Testis (tissue), 3 donors: ENCODE results near the gene MYH11. TPM values are rescaled to one million over a fixed set of nuclear protein-coding genes. Genes with fewer than 3 reads are reported as not detected.

Source experiments
- DNase-seq: peaks from one replicate; pipeline ENCODE4 v3.0.0-alpha.2; 2019
- H3K27ac ChIP-seq, 2 donors: fragments of 200-600 bp; sonication (generic); one replicate each; pipeline ENCODE4 v1.5.1; 2019
- H3K27me3 ChIP-seq: fragments of 200-600 bp; sonication (generic); one replicate; pipeline ENCODE4 v1.5.1; 2019
- H3K36me3 ChIP-seq: fragments of 200-600 bp; sonication (generic); one replicate; pipeline ENCODE4 v1.5.1; 2017; ENCODE audit warnings: low read depth; ENCODE audit errors: missing control alignments
- H3K4me1 ChIP-seq: fragments of 200-600 bp; sonication (generic); one replicate; pipeline ENCODE4 v1.5.1; 2019
- H3K4me3 ChIP-seq, 2 donors: fragments of 200-600 bp; sonication (generic); one replicate each; pipeline ENCODE4 v1.5.1; 2017 to 2019
- H3K9me3 ChIP-seq: fragments of 200-600 bp; sonication (generic); one replicate; pipeline ENCODE4 v1.5.1; 2017
- POLR2A ChIP-seq: fragments of 450-650 bp; IDR thresholded peaks from one replicate; pipeline ENCODE4 v1.6.1; 2017; ENCODE audit warnings: antibody characterized with exemption, mild to moderate bottlenecking, moderate library complexity
- WGBS, 2 donors: methylation state at CpG; one replicate each; pipeline ENCODE4 v1.1.5; 2018; 5-methylcytosine and 5-hydroxymethylcytosine counted together
- intact Hi-C: fragments of 100-400 bp; cut with DNase I; formaldehyde crosslinking; loops from one replicate; pipeline ENCODE4 v1.15.1; 2023; ENCODE audit warnings: low total_unique reads
- polyA plus RNA-seq: library from polyadenylated mRNA; stranded (reverse); fragments of 350-450 nt; fragmentation: Illumina TruSeq; extraction: RNeasy Lipid Tissue Mini Kit (QIAGEN cat#74804); gene quantifications from one replicate; pipeline ENCODE4 v1.2.3, GENCODE V29; 2014; ENCODE audit warnings: low read depth, low replicate concordance; ENCODE audit not compliant: insufficient read depth
- total RNA-seq, 2 donors: library from RNA; depleted of rRNA; stranded (reverse); fragments of >200 nt; gene quantifications; one replicate each; pipeline ENCODE4 v1.2.3, GENCODE V29; 2016
- TF ChIP-seq, protein P1 (sequence below), 3 experiments: fragments of 450-650 bp in 2 of 3; fragments of 200-600 bp in 1 of 3; sonication (generic) in 1 of 3; IDR thresholded peaks; one replicate each; pipeline ENCODE4 v1.5.1; 2016 to 2019; ENCODE audit warnings: antibody characterized with exemption in 3 of 3, mild to moderate bottlenecking in 2 of 3, moderate library complexity in 1 of 3

MYH11 gene
- total and polyA plus RNA-seq, 3 donors from 2014 or later = 263 to 276 (median 271) TPM

DNA sequence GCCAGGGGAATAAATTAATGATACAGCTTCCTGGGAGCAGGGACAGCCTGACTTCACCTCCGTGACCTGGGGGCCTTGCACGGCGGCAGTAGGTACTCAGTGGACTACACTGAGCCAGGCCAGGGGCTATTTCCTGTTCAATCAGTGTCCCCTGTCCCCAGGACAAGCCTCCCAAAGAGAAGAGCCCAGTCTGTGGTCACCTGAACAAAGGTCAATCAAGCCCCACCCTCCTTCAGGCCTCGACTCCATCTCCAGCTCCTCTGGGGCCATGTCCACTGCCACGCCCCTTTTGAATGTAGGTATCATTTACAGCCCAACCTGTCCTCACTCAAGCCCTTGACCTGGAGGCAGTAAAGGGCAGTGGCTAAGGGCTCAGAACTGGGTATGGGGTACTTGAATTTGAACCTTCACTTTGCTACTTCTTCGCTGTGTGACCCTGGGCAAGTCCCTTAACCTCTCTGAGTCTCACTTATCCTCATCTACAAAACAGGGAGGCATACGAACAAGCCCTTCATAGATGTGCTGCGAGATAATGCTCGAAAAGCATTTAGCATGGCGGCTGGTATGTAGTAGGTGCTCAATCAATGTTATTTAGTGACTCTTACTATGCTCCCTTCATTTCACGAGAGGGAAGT lies 29.0 kb downstream of the MYH11 start:
- H3K9me3 ChIP-seq = no peaks in the 10 kb centered on the region
- TF ChIP-seq, protein P1, sequence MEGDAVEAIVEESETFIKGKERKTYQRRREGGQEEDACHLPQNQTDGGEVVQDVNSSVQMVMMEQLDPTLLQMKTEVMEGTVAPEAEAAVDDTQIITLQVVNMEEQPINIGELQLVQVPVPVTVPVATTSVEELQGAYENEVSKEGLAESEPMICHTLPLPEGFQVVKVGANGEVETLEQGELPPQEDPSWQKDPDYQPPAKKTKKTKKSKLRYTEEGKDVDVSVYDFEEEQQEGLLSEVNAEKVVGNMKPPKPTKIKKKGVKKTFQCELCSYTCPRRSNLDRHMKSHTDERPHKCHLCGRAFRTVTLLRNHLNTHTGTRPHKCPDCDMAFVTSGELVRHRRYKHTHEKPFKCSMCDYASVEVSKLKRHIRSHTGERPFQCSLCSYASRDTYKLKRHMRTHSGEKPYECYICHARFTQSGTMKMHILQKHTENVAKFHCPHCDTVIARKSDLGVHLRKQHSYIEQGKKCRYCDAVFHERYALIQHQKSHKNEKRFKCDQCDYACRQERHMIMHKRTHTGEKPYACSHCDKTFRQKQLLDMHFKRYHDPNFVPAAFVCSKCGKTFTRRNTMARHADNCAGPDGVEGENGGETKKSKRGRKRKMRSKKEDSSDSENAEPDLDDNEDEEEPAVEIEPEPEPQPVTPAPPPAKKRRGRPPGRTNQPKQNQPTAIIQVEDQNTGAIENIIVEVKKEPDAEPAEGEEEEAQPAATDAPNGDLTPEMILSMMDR (IDR thresholded peaks at IDR 0.05) = no peak
- no peak for TF ChIP-seq POLR2A

DNA sequence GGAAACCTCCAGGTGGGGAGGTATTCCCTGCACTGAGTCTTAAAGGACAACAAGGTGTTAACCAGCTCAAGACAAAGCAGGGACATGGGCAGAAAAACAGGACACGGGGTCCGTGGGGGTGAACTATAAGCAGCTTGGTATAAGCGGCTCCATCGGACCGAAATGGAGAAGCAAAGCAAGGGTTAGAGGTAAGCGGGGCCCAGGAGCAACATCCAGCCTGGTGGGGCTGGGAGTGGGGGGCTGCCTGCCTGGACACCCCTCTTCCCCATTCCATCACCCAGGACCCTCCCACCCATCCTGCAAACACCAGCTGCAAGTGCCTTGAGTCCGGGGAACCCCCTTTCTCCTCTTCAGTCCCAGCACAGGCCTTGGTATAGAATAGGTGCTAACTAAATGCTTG lies 29.5 kb downstream of the MYH11 start:
- Histone ChIP-seq H3K27me3 (no peaks in the 10 kb centered on the region), H3K4me3 (no peak overlapping the region), H3K27ac (peak overlapping the region in 1 of 2 donors; percentile 77), H3K36me3 (no peaks in the 10 kb centered on the region), H3K9me3 (no peaks in the 10 kb centered on the region), H3K4me1 (peaks cover 18% of the 10 kb centered on the region)
- DNase-seq = no peak
- 76 to 79% methylated on average over 7 of the region's 7 CpGs for WGBS, 2 donors
- intact Hi-C loops = no loop called here
- no peak for TF ChIP-seq POLR2A
- TF ChIP-seq, protein P1 (IDR thresholded peaks at IDR 0.05) = no peak

More for the DNA sequence above, 29.0 kb downstream of the MYH11 start:
- Histone ChIP-seq H3K36me3 (no peaks in the 10 kb centered on the region), H3K27ac (peak overlapping the region in 1 of 2 donors; percentile 77), H3K4me3 (no peak overlapping the region), H3K4me1 (peaks cover 13% of the 10 kb centered on the region), H3K27me3 (no peaks in the 10 kb centered on the region)
- intact Hi-C loops = no loop called here
- DNase-seq = no peak
- WGBS, 2 donors = 85 to 91% methylated on average over 11 of the region's 11 CpGs

DNA sequence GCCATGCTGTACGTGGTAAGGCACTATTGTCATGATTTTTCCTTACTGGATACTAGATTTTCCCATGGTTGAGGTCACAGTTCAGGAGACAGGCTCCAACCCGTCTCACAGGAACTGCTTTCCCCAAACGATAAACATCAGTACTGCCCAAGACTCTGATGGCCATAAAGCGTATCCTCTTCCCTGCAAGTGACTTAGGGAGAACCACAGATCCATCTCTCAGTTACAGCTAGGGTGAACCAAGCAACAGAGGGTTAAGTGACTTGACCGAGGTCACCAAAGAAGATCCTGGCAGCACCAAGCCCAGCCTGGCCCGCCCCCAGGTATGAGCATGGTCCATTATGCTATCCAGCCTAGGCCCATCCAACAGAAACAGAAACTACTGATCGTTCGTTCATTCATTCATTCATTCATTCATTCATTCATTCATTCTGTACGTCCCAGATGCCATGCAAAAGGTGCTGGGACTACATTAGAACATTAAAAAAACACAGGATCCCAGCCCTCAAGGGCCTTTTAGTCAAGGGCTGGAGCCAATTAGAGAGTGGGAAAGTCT lies 31.0 kb downstream of the MYH11 start:
- Histone ChIP-seq H3K27me3 (no peaks in the 10 kb centered on the region), H3K27ac (peak overlapping the region in 1 of 2 donors; percentile 71), H3K4me1 (peaks cover 21% of the 10 kb centered on the region), H3K36me3 (no peaks in the 10 kb centered on the region), H3K4me3 (no peak overlapping the region), H3K9me3 (no peaks in the 10 kb centered on the region)
- intact Hi-C loops = no loop called here
- WGBS, 2 donors = 68 to 70% methylated on average over 9 of the region's 9 CpGs
- TF ChIP-seq POLR2A = no peak
- TF ChIP-seq, protein P1 (IDR thresholded peaks at IDR 0.05) = no peak
- DNase-seq = no peak

- H3K9me3 ChIP-seq = no peaks in the 10 kb centered on the region
- H3K4me1 ChIP-seq = peaks cover 18% of the 10 kb centered on the region
- no peak for TF ChIP-seq POLR2A
- TF ChIP-seq, protein P1 (IDR thresholded peaks at IDR 0.05) = no peak
- no peaks in the 10 kb centered on the region for H3K27me3 ChIP-seq
- intact Hi-C loops = no loop called here
- 36 to 41% methylated on average over 10 to 17 of the region's 17 CpGs for WGBS, 2 donors
- no peaks in the 10 kb centered on the region for H3K36me3 ChIP-seq
- no peak overlapping the region for H3K4me3 ChIP-seq
- DNase-seq = peak; percentile 69
- peak overlapping the region; percentile 57 to 71 for H3K27ac ChIP-seq
Observed at GRCh38 chr16:15822957-15823356, 33.9 kb downstream of the MYH11 start.

- TF ChIP-seq POLR2A = no peak
- TF ChIP-seq, protein P1 (IDR thresholded peaks at IDR 0.05) = no peak
- Histone ChIP-seq H3K9me3 (no peaks in the 10 kb centered on the region), H3K36me3 (no peaks in the 10 kb centered on the region), H3K27ac (peak overlapping the region in 1 of 2 donors; percentile 30), H3K4me1 (peaks cover 18% of the 10 kb centered on the region), H3K4me3 (no peak overlapping the region), H3K27me3 (no peaks in the 10 kb centered on the region)
- DNase-seq = no peak
- 83 to 86% methylated on average over 7 of the region's 7 CpGs for WGBS, 2 donors
- intact Hi-C loops = no loop called here
Observed at GRCh38 chr16:15820837-15821236, 36.0 kb downstream of the MYH11 start.
